Measurements from ENCODE around the gene CTXN3.
"Not testable (repeated sequence)": the region's sequence is repeated elsewhere in the genome, so short reads cannot be mapped to it uniquely, and the experiment has no call there.

Gene CTXN3

GRCh38 chr5:127652952-127653611 lies 4.2 kb downstream of the CTXN3 start:
- no peak for DNase-seq

GRCh38 chr5:127656825-127657224 lies 7.9 kb downstream of the CTXN3 start:
- DNase-seq, result no peak

GRCh38 chr5:127660047-127660733 lies 11.3 kb downstream of the CTXN3 start:
- no peak for DNase-seq

- no peak for DNase-seq
These were observed 15.2 kb downstream of the CTXN3 start for GRCh38 chr5:127664093-127664492.

GRCh38 chr5:127665641-127666040 lies 16.8 kb downstream of the CTXN3 start:
- no peak for DNase-seq

GRCh38 chr5:127666043-127666716 lies 17.3 kb downstream of the CTXN3 start:
- DNase-seq, result no peak

GRCh38 chr5:127667926-127668325 lies 19.0 kb downstream of the CTXN3 start:
- DNase-seq, result no peak

GRCh38 chr5:127671218-127671617 lies 22.3 kb downstream of the CTXN3 start:
- no peak for DNase-seq

GRCh38 chr5:127673117-127673800 lies 24.4 kb downstream of the CTXN3 start:
- no peak for DNase-seq

- DNase-seq, result not testable (repeated sequence)
These were observed 28.1 kb downstream of the CTXN3 start for GRCh38 chr5:127676951-127677350.

GRCh38 chr5:127679691-127680330 lies 30.9 kb downstream of the CTXN3 start:
- not testable (repeated sequence) for DNase-seq

GRCh38 chr5:127680595-127680994 lies 31.7 kb downstream of the CTXN3 start:
- no peak for DNase-seq

GRCh38 chr5:127683008-127683407 lies 34.1 kb downstream of the CTXN3 start:
- no peak for DNase-seq

GRCh38 chr5:127684726-127685467 lies 36.0 kb downstream of the CTXN3 start:
- DNase-seq, result no peak

GRCh38 chr5:127685662-127686061 lies 36.8 kb downstream of the CTXN3 start:
- no peak for DNase-seq

- DNase-seq, result no peak
These were observed 37.5 kb downstream of the CTXN3 start for GRCh38 chr5:127686424-127686823.

- DNase-seq, result no peak
These were observed 45.8 kb downstream of the CTXN3 start for GRCh38 chr5:127694518-127695171.

- DNase-seq, result peak in 1 of 14 donors; percentile 29
These were observed 46.5 kb downstream of the CTXN3 start for GRCh38 chr5:127695346-127695745.

- DNase-seq, result no peak
These were observed 47.8 kb downstream of the CTXN3 start for GRCh38 chr5:127696683-127697082.

- DNase-seq, result no peak
These were observed 49.2 kb downstream of the CTXN3 start for GRCh38 chr5:127697894-127698600.

GRCh38 chr5:127699416-127699815 lies 50.5 kb downstream of the CTXN3 start:
- DNase-seq, result no peak

Measured in C1 segment of cervical spinal cord (tissue), 14 donors.